PC-9 (cell line): ENCODE measurements around the gene LIPG. TPM values are rescaled to one million over a fixed set of nuclear protein-coding genes. Genes with fewer than 3 reads are reported as not detected.

Experiments
- BruUV-seq: library from RNA; stranded (reverse); fragments of 400-500 nt; replicated peaks from 2 replicates; lab custom pipeline; 2021; lab: Mats Ljungman, UMichigan
- CTCF ChIA-PET: fragments of 300-600 bp; sonication (Branson Sonifier 250); formaldehyde crosslinking; loops from one replicate; lab custom pipeline; 2022; ENCODE audit warnings: antibody characterized with exemption; lab: Charles Lee
- POLR2A ChIA-PET: fragments of 300-600 bp; sonication (Branson Sonifier 250); formaldehyde crosslinking; loops from one replicate; lab custom pipeline; 2022; ENCODE audit warnings: antibody characterized with exemption; ENCODE audit not compliant: unreplicated experiment; lab: Charles Lee
- DNase-seq, 2 experiments: peaks; one replicate each; pipeline versions ENCODE4 v3.0.0 to v3.0.0-alpha.2; 2015 to 2022; ENCODE audit warnings: mixed read lengths in 1 of 2
- H2AFZ ChIP-seq: fragments of 200-600 bp; sonication (generic); 2 replicates; pipeline ENCODE4 v1.8.1; 2017; ENCODE audit warnings: antibody characterized with exemption
- H3F3A ChIP-seq: fragments of 200-600 bp; sonication (generic); 2 replicates; pipeline ENCODE4 v1.8.1; 2017; ENCODE audit warnings: antibody characterized with exemption, mild to moderate bottlenecking, low read depth; ENCODE audit not compliant: insufficient read depth
- H3K27ac ChIP-seq: fragments of 200-600 bp; sonication (generic); 2 replicates; pipeline ENCODE4 v1.6.1; 2016; ENCODE audit warnings: mixed run types
- H3K27me3 ChIP-seq: fragments of 200-600 bp; sonication (generic); 2 replicates; pipeline ENCODE4 v1.6.1; 2016; ENCODE audit warnings: low read depth, mixed run types; ENCODE audit not compliant: insufficient read depth
- H3K36me3 ChIP-seq: fragments of 200-600 bp; sonication (generic); 2 replicates; pipeline ENCODE4 v1.6.1; 2016; ENCODE audit warnings: low read depth, mixed run types
- H3K4me1 ChIP-seq: fragments of 200-600 bp; sonication (generic); replicated peaks from 2 replicates; pipeline ENCODE4 v1.6.1; 2016; ENCODE audit warnings: mixed run types; ENCODE audit not compliant: insufficient read depth
- H3K4me2 ChIP-seq: fragments of 200-600 bp; sonication (generic); 2 replicates; pipeline ENCODE4 v1.6.1; 2017; ENCODE audit warnings: mixed run types
- H3K4me3 ChIP-seq: fragments of 200-600 bp; sonication (generic); 2 replicates; pipeline ENCODE4 v1.6.1; 2016; ENCODE audit warnings: mixed run types
- H3K79me2 ChIP-seq: fragments of 200-600 bp; sonication (generic); 2 replicates; pipeline ENCODE4 v1.6.1; 2017; ENCODE audit warnings: low read depth, mixed run types
- H3K9me2 ChIP-seq: fragments of 200-600 bp; sonication (generic); 2 replicates; pipeline ENCODE4 v1.8.1; 2017; ENCODE audit warnings: mild to moderate bottlenecking; ENCODE audit not compliant: insufficient read depth
- H3K9me3 ChIP-seq: fragments of 200-600 bp; sonication (generic); 2 replicates; pipeline ENCODE4 v1.8.1; 2016; ENCODE audit warnings: low read depth; ENCODE audit not compliant: insufficient read depth
- H4K20me1 ChIP-seq: fragments of 200-600 bp; sonication (generic); 2 replicates; pipeline ENCODE4 v1.8.1; 2017; ENCODE audit not compliant: insufficient read depth
- CTCF ChIP-seq: fragments of 200-600 bp; sonication (generic); conservative IDR thresholded peaks from 2 replicates; pipeline ENCODE4 v1.6.1; 2017; ENCODE audit warnings: mixed run types, antibody characterized with exemption, mild to moderate bottlenecking, moderate library complexity
- EZH2 ChIP-seq: fragments of 200-600 bp; sonication (generic); IDR thresholded peaks from 2 replicates; pipeline ENCODE4 v1.8.0; 2017; ENCODE audit warnings: antibody characterized with exemption, low read depth
- intact Hi-C: fragments of 100-400 bp; cut with micrococcal nuclease; formaldehyde crosslinking; loops from one replicate; pipeline ENCODE4 v1.10.0; 2022; ENCODE audit not compliant: unreplicated experiment
- total RNA-seq: library from RNA; stranded (reverse); gene quantifications from 2 replicates; pipeline ENCODE4 v1.2.3, GENCODE V29; 2021

Gene LIPG
- total RNA-seq, 1 experiment from 2014 or later, result 30.9 TPM

GRCh38 chr18:49515516-49515915 lies 46.3 kb upstream of the LIPG start:
- TF ChIP-seq EZH2 (no peak), CTCF (no peak)
- no peak for DNase-seq
- no peak overlapping the region for H3K4me3 ChIP-seq
- H3K9me2 ChIP-seq, result no peaks in the 10 kb centered on the region
- no peaks in the 10 kb centered on the region for H3K9me3 ChIP-seq
- no peaks in the 10 kb centered on the region for H3K4me1 ChIP-seq
- no peaks in the 10 kb centered on the region for H3F3A ChIP-seq
- no peak overlapping the region for H2AFZ ChIP-seq
- ChIA-PET POLR2A (no interaction called here), CTCF (no interaction called here)
- H3K4me2 ChIP-seq, result no peak overlapping the region
- no peak overlapping the region for H3K27ac ChIP-seq
- BruUV-seq, result no TSS peak
- H3K36me3 ChIP-seq, result no peaks in the 10 kb centered on the region
- H3K79me2 ChIP-seq, result no peaks in the 10 kb centered on the region
- no peaks in the 10 kb centered on the region for H4K20me1 ChIP-seq
- intact Hi-C loops, result no loop called here
- H3K27me3 ChIP-seq, result no peaks in the 10 kb centered on the region

- Histone ChIP-seq H3K4me2 (no peak overlapping the region), H3K27me3 (no peaks in the 10 kb centered on the region), H3K9me3 (no peaks in the 10 kb centered on the region), H3F3A (0 out of 2 replicates have a peak, but pooled peaks cover 10% of the 10 kb centered on the region), H2AFZ (no peak overlapping the region), H4K20me1 (no peaks in the 10 kb centered on the region), H3K4me1 (0 out of 2 replicates have a peak, but pooled peaks cover 7% of the 10 kb centered on the region), H3K4me3 (no peak overlapping the region), H3K79me2 (no peaks in the 10 kb centered on the region), H3K9me2 (no peaks in the 10 kb centered on the region), H3K27ac (no peak overlapping the region), H3K36me3 (no peaks in the 10 kb centered on the region)
- DNase-seq, result no peak
- ChIA-PET POLR2A (no interaction called here), CTCF (no interaction called here)
- TF ChIP-seq CTCF, result no peak
- TF ChIP-seq EZH2, result no peak
- intact Hi-C loops, result no loop called here
- BruUV-seq, result no TSS peak
Measured at GRCh38 chr18:49517483-49517882, 44.4 kb upstream of the LIPG start.

GRCh38 chr18:49519101-49519971 lies 42.5 kb upstream of the LIPG start:
- CTCF ChIA-PET, result no interaction called here
- H3K36me3 ChIP-seq, result no peaks in the 10 kb centered on the region
- POLR2A ChIA-PET, result no interaction called here
- no peak for DNase-seq
- H3K79me2 ChIP-seq, result no peaks in the 10 kb centered on the region
- no peak overlapping the region for H3K4me2 ChIP-seq
- 0 out of 2 replicates have a peak, but pooled peaks cover 7% of the 10 kb centered on the region for H3K4me1 ChIP-seq
- H3K27me3 ChIP-seq, result no peaks in the 10 kb centered on the region
- BruUV-seq, result no TSS peak
- no peaks in the 10 kb centered on the region for H4K20me1 ChIP-seq
- H3K27ac ChIP-seq, result no peak overlapping the region
- H3K9me2 ChIP-seq, result no peaks in the 10 kb centered on the region
- no peaks in the 10 kb centered on the region for H3K9me3 ChIP-seq
- no peak overlapping the region for H3K4me3 ChIP-seq
- intact Hi-C loops, result no loop called here
- 0 out of 2 replicates have a peak, but pooled peaks cover 10% of the 10 kb centered on the region for H3F3A ChIP-seq
- TF ChIP-seq EZH2 (no peak), CTCF (no peak)
- no peak overlapping the region for H2AFZ ChIP-seq
